NB4 (cell line): ENCODE results near the gene KCTD17.

ENCODE experiments used
- MYC ChIP-seq: IDR thresholded peaks from 2 replicates; pipeline ENCODE4 v1.6.1; 2011; ENCODE audit warnings: low read depth, low read length
- POLR2A ChIP-seq: IDR thresholded peaks from 2 replicates; pipeline ENCODE4 v1.6.1; 2011; ENCODE audit warnings: mild to moderate bottlenecking; ENCODE audit not compliant: insufficient read length; ENCODE audit errors: extremely low read depth
- TF ChIP-seq, protein P1 (sequence below): IDR thresholded peaks from one replicate; pipeline ENCODE4 v1.5.1; 2012; ENCODE audit warnings: low read depth, low read length
- TF ChIP-seq, protein P2 (sequence below): IDR thresholded peaks from 2 replicates; pipeline ENCODE4 v1.6.1; 2011; ENCODE audit warnings: low read depth, low read length

GRCh38 chr22:37069319-37069718 is 17.8 kb downstream of the KCTD17 start:
- TF ChIP-seq, protein P1, sequence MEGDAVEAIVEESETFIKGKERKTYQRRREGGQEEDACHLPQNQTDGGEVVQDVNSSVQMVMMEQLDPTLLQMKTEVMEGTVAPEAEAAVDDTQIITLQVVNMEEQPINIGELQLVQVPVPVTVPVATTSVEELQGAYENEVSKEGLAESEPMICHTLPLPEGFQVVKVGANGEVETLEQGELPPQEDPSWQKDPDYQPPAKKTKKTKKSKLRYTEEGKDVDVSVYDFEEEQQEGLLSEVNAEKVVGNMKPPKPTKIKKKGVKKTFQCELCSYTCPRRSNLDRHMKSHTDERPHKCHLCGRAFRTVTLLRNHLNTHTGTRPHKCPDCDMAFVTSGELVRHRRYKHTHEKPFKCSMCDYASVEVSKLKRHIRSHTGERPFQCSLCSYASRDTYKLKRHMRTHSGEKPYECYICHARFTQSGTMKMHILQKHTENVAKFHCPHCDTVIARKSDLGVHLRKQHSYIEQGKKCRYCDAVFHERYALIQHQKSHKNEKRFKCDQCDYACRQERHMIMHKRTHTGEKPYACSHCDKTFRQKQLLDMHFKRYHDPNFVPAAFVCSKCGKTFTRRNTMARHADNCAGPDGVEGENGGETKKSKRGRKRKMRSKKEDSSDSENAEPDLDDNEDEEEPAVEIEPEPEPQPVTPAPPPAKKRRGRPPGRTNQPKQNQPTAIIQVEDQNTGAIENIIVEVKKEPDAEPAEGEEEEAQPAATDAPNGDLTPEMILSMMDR: no peak
- TF ChIP-seq, protein P2, sequence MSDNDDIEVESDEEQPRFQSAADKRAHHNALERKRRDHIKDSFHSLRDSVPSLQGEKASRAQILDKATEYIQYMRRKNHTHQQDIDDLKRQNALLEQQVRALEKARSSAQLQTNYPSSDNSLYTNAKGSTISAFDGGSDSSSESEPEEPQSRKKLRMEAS: no peak
- TF ChIP-seq MYC: no peak
- TF ChIP-seq POLR2A: no peak
